ENCODE data around the gene KIF16B. TPM values are rescaled to one million over a fixed set of nuclear protein-coding genes. Genes with fewer than 3 reads are reported as not detected.

KIF16B gene
- total and polyA plus RNA-seq, 2 of the 8 experiments (the other 6 are each of a cell fraction or from before 2014, with no cell fraction given), result 3.0 to 9.2 TPM

DNA sequence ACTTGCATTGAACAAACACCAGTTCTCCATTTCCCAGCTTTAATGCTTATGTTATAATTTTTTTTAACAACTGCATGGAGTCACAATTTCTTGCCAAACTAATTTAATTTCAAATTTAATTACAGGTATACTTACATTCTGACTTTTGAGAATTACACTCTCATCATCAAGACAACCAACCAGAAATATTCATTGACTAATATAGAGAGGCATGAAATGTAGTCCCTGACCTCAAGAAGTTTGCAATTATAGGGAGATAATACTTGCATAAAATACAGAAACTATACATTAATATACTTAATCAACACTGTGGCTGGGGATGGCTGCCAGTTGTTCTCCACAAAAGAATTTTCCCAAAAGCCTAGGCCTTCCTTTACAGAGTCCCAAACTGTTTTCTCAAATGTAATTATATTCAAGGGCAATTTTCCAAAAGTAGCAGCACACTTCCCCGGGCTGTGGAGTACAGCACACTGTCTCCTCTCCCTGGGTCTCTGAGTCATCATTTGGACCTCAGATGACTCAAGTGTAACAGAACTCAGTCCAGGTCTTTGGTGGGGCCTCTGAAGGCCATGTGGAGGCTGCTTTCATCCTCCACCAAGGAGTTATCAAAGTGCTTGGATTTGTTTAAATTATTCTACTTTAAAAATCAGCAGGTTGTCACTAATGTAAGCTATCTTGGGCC is 114.1 kb downstream of the KIF16B start (continued):
- TF ChIP-seq CEBPB (IDR thresholded peaks at IDR 0.05; ENCODE audit: low read depth, low read length) (no peak), SIRT6 (IDR thresholded peaks at IDR 0.05; ENCODE audit: low read length) (no peak), CBX8 (IDR thresholded peaks at IDR 0.05; ENCODE audit: borderline replicate concordance, low read depth, low read length) (no peak), ZNF274 (IDR thresholded peaks at IDR 0.05; ENCODE audit: borderline replicate concordance, extremely low read depth, low read length) (no peak), TEAD4 (IDR thresholded peaks at IDR 0.05; ENCODE audit: low read depth, low read length) (no peak)

All from H1 (cell line).